Right ventricle myocardium inferior (tissue), 1 donor: ENCODE results near the gene PRKAR2A. TPM values are rescaled to one million over a fixed set of nuclear protein-coding genes. Genes with fewer than 3 reads are reported as not detected.

Source experiments
- ATAC-seq: fragments of 200-7000 bp; cut with Tn5 transposase; one replicate; pipeline ENCODE4 v1.9.1; 2020; ENCODE audit warnings: mild to moderate bottlenecking, moderate library complexity
- DNase-seq: peaks from one replicate; pipeline ENCODE4 v3.0.0; 2021; ENCODE audit errors: missing footprints
- intact Hi-C: fragments of 100-400 bp; cut with DNase I; formaldehyde crosslinking; loops from one replicate; pipeline ENCODE4 v1.11.0; 2022
- total RNA-seq: library from RNA; stranded (reverse); fragmentation: NEBNext Ultra II Directional; extraction: Animal tissue kit (Norgen Biotek cat#: 25700); gene quantifications from one replicate; pipeline ENCODE4 v1.2.1, GENCODE V29; 2021
- donor health status: DM: no; HTN: yes; CAD: no; lungs with severe emphysema.

PRKAR2A gene
- total RNA-seq, 1 donor from 2014 or later, result 57.9 TPM

DNA sequence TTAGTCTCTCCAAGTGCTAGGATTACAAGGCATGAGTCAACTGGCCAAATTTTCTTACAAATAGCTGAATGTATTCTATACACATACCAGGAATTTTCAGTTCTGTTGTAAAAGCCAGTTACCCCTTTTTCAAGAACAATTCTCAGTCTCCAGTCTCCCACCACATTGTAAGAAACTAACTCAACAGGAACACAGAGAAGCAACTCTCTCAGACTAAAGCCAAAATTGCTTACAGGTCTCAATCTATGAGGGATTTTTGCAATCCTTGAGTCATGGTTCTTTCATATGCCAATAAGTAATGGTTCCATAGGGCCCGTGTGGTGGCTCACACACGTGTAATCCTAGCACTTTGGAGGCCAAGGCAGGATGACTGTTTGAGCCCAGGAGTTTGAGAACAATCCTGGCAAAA, 139.2 kb downstream of the PRKAR2A start:
- no peak for ATAC-seq
- DNase-seq, result no peak
- intact Hi-C loops, result no loop called here

GRCh38 chr3:48707157-48707556, 140.5 kb downstream of the PRKAR2A start:
- DNase-seq (no peak), ATAC-seq (no peak)
- intact Hi-C loops, result no loop called here

- no peak for DNase-seq
- intact Hi-C loops, result no loop called here
- ATAC-seq, result no peak
Measured at GRCh38 chr3:48702320-48702920, 145.3 kb downstream of the PRKAR2A start.

DNA sequence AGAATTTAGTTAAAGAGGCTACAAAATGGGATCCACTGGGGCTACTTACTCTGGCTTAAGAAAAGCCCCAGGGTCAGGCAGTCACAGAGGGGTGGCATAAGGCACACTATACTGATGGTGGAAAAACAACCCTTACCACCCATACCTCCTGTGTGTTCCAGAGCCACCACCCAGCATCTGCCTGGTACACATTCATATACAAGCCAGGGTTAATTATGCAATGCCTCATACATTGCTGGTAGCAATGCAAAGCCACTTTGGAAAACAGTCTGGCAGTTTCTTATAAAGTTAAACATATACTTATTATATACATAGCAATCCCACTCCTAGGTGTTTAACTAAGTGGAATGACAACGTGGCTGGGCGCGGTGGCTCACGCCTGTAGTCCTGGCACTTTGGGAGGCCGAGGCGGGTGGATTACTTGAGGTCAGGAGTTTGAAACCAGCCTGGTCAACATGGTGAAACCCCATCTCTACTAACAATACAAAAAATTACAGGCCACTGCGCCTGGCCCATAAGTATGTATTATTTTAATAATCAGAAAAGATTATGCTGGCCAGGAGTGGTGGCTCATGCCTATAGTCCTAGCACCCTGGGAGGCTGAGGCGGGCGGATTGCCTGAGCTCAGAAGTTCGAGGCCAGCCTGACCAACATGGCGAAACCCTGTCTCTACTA, 146.8 kb downstream of the PRKAR2A start:
- ATAC-seq (no peak), DNase-seq (no peak)
- intact Hi-C loops, result no loop called here

GRCh38 chr3:48698891-48699290, 148.8 kb downstream of the PRKAR2A start:
- ATAC-seq (no peak), DNase-seq (no peak)
- intact Hi-C loops, result no loop called here

DNA sequence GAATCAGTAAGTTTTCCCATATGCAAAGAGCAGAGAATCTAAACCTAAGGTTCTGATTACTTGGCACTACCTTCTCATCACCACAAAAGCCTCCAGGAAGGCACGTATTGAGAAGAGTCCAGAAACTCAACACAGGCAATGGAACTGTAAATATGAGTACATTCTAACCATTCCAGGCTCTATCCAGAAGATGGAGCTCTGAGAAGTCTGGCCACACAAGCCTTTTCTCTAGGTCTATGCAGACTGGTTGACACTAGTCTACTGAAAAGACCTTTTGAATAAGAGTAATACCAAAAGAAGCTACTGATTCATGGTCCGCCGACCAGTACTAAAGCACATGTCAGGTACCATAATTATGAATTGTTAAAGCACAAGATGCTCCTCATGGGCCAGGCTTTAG, 149.7 kb downstream of the PRKAR2A start:
- DNase-seq (no peak), ATAC-seq (no peak)
- intact Hi-C loops, result no loop called here

DNA sequence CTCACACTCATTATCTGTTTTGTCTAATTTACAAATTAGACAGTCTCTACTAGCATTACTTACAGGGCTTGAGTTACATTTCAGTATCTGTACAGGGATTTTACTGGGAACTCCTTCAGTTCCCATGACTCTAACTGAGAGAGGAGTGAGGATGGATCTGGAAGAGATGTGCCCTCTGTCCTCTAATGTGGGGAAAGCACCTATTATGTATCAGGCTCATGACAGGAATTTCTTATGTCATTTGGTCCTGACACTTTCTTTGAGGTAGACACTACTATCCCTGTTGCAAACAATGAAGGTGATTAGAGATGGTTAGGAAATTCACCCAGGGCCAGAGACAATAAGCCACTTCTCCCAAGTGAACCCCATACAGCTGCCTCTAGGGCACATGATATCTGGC, 151.1 kb downstream of the PRKAR2A start:
- intact Hi-C loops, result no loop called here
- ATAC-seq (no peak), DNase-seq (no peak)

Other genes starting within 250 kb of the PRKAR2A start
- gene UQCRC1, start 238.2 kb downstream of the PRKAR2A start, total RNA-seq, result 1,186 TPM
- not detected for gene TMEM89, start 226.1 kb downstream of the PRKAR2A start, total RNA-seq
- gene SLC26A6, start 212.4 kb downstream of the PRKAR2A start, total RNA-seq, result 14.1 TPM
- gene CELSR3, start 185.0 kb downstream of the PRKAR2A start, total RNA-seq, result 0.38 TPM
- 15.4 TPM for gene NCKIPSD, start 162.0 kb downstream of the PRKAR2A start, total RNA-seq
- gene IP6K2, start 130.7 kb downstream of the PRKAR2A start, total RNA-seq, result 29.3 TPM
- gene SLC25A20, start 51.0 kb upstream of the PRKAR2A start, total RNA-seq, result 130 TPM
- gene ARIH2, start 71.0 kb upstream of the PRKAR2A start, total RNA-seq, result 149 TPM
- gene P4HTM, start 142.4 kb upstream of the PRKAR2A start, total RNA-seq, result 25.5 TPM
- 83.3 TPM for gene WDR6, start 159.5 kb upstream of the PRKAR2A start, total RNA-seq
- gene DALRD3, start 170.7 kb upstream of the PRKAR2A start, total RNA-seq, result 9.0 TPM
- gene NDUFAF3, start 174.2 kb upstream of the PRKAR2A start, total RNA-seq, result 157 TPM
- gene IMPDH2, start 181.5 kb upstream of the PRKAR2A start, total RNA-seq, result 64.3 TPM
- 52.9 TPM for gene QRICH1, start 246.2 kb upstream of the PRKAR2A start, total RNA-seq